Diencephalon (tissue), 1 donor: Measurements from ENCODE around the gene OR52W1. TPM values are rescaled to one million over a fixed set of nuclear protein-coding genes. Genes with fewer than 3 reads are reported as not detected.

Experiments
- total RNA-seq: library from RNA; depleted of rRNA; stranded (reverse); fragments of >200 nt; gene quantifications from one replicate; pipeline ENCODE4 v1.2.3, GENCODE V29; 2014

OR52W1 gene, protein sequence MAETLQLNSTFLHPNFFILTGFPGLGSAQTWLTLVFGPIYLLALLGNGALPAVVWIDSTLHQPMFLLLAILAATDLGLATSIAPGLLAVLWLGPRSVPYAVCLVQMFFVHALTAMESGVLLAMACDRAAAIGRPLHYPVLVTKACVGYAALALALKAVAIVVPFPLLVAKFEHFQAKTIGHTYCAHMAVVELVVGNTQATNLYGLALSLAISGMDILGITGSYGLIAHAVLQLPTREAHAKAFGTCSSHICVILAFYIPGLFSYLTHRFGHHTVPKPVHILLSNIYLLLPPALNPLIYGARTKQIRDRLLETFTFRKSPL
- not detected for total RNA-seq

GRCh38 chr11:6199174-6199810 is at the start of gene OR52W1:
TSS of gene OR52W1 (plus strand) at chr11:6199224. CDS start at chr11:6199224, 0 bp downstream.

GRCh38 chr11:6170226-6170625 is 28.8 kb upstream of the OR52W1 start, which contains the start of gene OR52B2:
TSS of gene OR52B2 (minus strand) at chr11:6170326. CDS start at chr11:6170326, 0 bp downstream.

GRCh38 chr11:6205366-6205765 is 6.3 kb downstream of the OR52W1 start, which contains the start of gene C11orf42:
TSS of gene C11orf42 (plus strand) at chr11:6205557. CDS start at chr11:6205616, 59 bp downstream.

DNA sequence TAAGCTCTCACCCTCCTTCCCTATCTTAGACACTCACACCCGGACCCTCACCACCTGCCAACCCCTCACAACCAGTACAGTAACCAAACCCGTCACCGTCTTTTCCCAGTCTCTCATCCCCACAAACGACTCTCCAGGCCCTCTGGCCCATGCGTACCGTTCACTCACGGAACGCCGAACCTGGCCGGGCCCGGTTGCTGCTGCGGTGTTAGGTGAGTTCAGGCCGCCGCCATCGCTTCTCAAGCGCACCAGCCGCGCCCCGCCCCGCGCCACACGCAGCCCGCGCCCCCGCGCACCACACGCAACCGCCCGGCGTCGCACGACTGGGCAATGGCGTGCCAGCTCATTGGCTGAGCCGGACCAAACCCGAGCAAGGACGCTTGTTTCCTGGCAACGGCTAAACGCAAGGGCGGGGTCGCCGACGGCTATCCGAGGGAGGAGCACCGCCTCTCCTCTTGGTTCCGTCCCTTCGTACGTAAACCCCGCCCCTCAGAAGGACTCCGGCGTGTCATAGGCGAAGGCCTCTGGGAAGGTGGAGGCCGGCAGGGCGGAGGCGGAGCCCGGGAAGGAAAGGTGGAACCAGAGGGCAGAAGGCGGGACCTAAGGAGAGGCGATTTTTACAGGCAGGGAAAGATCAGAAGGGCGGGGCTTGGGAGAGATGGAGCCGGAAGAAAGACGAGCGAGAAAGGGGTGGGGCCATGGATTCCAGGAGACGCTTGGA is 35.5 kb downstream of the OR52W1 start, which contains the start of gene FHIP1B:
TSS of gene FHIP1B (minus strand) at position 250 of the 721 bp plus-strand sequence. CDS start 10,120 bp downstream, outside the sequence.

GRCh38 chr11:6238902-6239301 is 39.9 kb downstream of the OR52W1 start, which contains the start of gene CNGA4:
TSS of gene CNGA4 (plus strand) at chr11:6239089. CDS start at chr11:6239207, 118 bp downstream.

Other genes starting within 250 kb of the OR52W1 start
- gene OR56A5, start 230.7 kb upstream of the OR52W1 start, total RNA-seq: not detected
- not detected for gene OR52L1, start 212.2 kb upstream of the OR52W1 start, total RNA-seq
- gene OR56A4, start 192.3 kb upstream of the OR52W1 start, total RNA-seq: not detected
- 0.23 TPM for gene OR56A1, start 168.5 kb upstream of the OR52W1 start, total RNA-seq
- gene OR56B4, start 91.5 kb upstream of the OR52W1 start, total RNA-seq: not detected
- gene OR52B2, start 28.9 kb upstream of the OR52W1 start, total RNA-seq: not detected
- not detected for gene C11orf42, start 6.3 kb downstream of the OR52W1 start, total RNA-seq
- 16.1 TPM for gene FHIP1B, start 35.4 kb downstream of the OR52W1 start, total RNA-seq
- 0.23 TPM for gene CNGA4, start 39.9 kb downstream of the OR52W1 start, total RNA-seq
- gene CCKBR, start 60.6 kb downstream of the OR52W1 start, total RNA-seq: 2.5 TPM
- 2.5 TPM for gene CAVIN3, start 121.3 kb downstream of the OR52W1 start, total RNA-seq
- 15.0 TPM for gene SMPD1, start 191.2 kb downstream of the OR52W1 start, total RNA-seq
- gene APBB1, start 219.9 kb downstream of the OR52W1 start, total RNA-seq: 266 TPM
- gene HPX, start 241.8 kb downstream of the OR52W1 start, total RNA-seq: 2.1 TPM